ENCODE data around the gene CALN1. TPM values are rescaled to one million over a fixed set of nuclear protein-coding genes. Genes with fewer than 3 reads are reported as not detected.

Gene CALN1
- total RNA-seq, 1 donor from 2014 or later = not detected

DNA sequence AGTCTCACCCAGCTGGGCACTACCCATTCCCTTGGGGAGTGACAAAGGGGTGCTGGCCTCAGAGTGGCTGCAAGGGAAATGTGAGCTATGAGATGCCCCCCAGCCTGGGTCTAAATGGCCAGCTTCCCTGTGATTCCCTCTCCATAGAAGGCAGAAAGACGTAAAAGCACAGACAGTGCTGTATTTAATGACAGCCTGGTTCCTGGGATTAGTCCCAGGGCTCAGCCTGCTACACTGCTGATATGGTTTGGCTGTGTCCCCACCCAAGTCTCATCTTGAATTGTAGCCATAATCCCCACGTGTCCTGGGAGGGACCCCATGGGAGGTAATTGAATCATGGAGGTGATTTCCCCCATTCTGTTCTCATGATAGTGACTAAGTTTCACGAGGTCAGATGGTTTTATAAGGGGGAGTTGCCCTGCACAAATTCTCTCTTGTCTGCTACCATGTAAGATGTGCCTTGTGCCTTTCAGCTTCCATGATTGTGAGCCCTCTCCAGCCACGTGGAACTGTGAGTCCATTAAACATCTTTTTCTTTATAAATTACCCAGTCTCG lies 23.9 kb upstream of the CALN1 start:
- no peak overlapping the region for H3K4me3 Mint-ChIP-seq (ENCODE audit: low read depth)
- no peak overlapping the region for H3K27ac Mint-ChIP-seq
- intact Hi-C loops (cut with micrococcal nuclease) = no loop called here
- no peak for DNase-seq (ENCODE audit: low spot score)
- H3K9me3 Mint-ChIP-seq = no peaks in the 10 kb centered on the region
- H3K36me3 Mint-ChIP-seq (ENCODE audit: low read depth) = no peaks in the 10 kb centered on the region
- H3K4me1 Mint-ChIP-seq (ENCODE audit: low read depth) = no peaks in the 10 kb centered on the region
- no peaks in the 10 kb centered on the region for H3K27me3 Mint-ChIP-seq (ENCODE audit: low read depth)

DNA sequence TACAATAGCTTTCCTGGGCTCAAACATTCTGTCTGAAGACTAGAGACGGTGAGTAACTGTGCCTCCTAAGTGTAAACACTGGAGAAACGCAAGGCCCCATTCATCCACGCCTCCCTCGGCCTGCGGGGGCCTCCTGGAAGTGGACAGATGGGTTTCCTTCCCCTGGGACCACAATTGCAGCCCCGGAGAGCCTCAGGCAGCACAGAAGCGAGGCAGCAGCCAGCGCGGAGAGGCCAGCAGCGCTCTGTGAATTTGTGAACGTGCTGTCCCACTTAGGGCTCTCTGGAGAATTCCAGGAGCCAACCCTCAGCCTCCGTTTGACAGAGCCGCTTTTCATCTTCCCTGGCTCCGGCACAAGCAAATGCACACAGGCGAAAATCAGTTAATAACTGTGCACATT lies 23.2 kb upstream of the CALN1 start:
- Mint-ChIP-seq H3K27ac (no peak overlapping the region), H3K4me3 (ENCODE audit: low read depth) (no peak overlapping the region)
- intact Hi-C loops (cut with micrococcal nuclease) = no loop called here

DNA sequence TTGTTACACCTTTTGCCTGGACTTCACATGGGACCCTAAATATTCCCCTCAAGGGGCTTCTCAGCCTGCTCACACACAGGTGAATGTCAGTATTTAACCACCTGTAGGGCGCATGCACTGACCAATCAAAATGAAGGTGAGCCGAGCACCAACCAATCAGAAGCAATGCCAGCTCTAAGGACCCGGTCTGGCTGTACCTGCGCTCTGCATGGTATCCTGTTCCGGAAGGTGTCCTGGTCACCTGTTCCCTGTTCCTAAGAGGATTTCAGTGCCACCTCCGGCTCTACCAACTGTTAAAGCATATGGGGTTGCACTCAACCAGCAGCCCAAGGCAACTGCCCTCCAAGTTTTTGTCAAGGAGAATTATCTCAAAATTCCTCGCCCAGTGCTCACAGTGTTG lies 18.4 kb upstream of the CALN1 start:
- no peaks in the 10 kb centered on the region for H3K36me3 Mint-ChIP-seq (ENCODE audit: low read depth)
- no peaks in the 10 kb centered on the region for H3K4me1 Mint-ChIP-seq (ENCODE audit: low read depth)
- H3K9me3 Mint-ChIP-seq = no peaks in the 10 kb centered on the region
- H3K27ac Mint-ChIP-seq = no peak overlapping the region
- intact Hi-C loops (cut with micrococcal nuclease) = no loop called here
- no peak overlapping the region for H3K4me3 Mint-ChIP-seq (ENCODE audit: low read depth)
- H3K27me3 Mint-ChIP-seq (ENCODE audit: low read depth) = no peaks in the 10 kb centered on the region
- no peak for DNase-seq (ENCODE audit: low spot score)

More for the DNA sequence above, 23.2 kb upstream of the CALN1 start:
- no peak for DNase-seq (ENCODE audit: low spot score)
- Mint-ChIP-seq H3K4me1 (ENCODE audit: low read depth) (no peaks in the 10 kb centered on the region), H3K9me3 (no peaks in the 10 kb centered on the region), H3K36me3 (ENCODE audit: low read depth) (no peaks in the 10 kb centered on the region), H3K27me3 (ENCODE audit: low read depth) (no peaks in the 10 kb centered on the region)

DNA sequence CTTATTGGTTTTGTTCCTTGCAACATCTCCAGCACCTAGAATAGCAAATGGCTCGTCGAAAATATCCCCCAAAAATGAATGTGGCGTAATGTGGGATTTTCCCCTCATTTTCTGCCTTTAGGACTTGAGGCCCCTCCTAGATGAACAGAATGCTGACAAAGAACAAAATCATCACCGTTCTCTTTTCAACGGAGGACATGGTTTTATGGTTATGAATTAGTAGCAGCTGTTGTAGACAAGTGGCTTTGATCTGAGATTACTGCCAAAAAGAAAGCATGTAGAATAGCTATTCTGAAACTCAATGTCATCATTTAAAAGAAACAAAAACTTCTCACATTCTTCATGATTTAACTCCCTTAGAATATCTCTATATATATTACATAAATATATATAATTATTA lies 17.2 kb upstream of the CALN1 start:
- no peaks in the 10 kb centered on the region for H3K36me3 Mint-ChIP-seq (ENCODE audit: low read depth)
- no peak overlapping the region for H3K4me3 Mint-ChIP-seq (ENCODE audit: low read depth)
- intact Hi-C loops (cut with micrococcal nuclease) = no loop called here
- no peaks in the 10 kb centered on the region for H3K4me1 Mint-ChIP-seq (ENCODE audit: low read depth)
- no peaks in the 10 kb centered on the region for H3K9me3 Mint-ChIP-seq
- DNase-seq (ENCODE audit: low spot score) = no peak
- H3K27me3 Mint-ChIP-seq (ENCODE audit: low read depth) = no peaks in the 10 kb centered on the region
- H3K27ac Mint-ChIP-seq = no peak overlapping the region

DNA sequence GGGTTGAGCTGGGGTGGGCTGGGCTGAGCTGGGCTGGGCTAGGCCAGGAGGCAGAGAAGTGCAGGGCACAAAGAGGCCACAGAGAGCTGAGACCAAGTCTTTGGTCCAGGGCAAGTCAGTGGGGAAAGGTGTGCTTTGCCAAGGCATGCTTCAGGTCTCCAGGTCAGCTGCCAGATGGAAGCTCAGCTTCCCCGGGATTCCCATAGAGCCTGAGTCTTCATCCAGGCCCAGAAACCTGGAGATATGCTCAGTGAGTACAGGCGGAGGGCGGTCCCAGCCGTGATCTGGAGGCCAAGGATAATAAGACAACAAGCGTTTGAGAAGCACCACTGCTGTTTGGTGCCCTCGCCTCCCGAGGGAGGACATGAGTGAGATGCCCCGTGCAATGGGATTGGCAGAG lies 4.7 kb upstream of the CALN1 start:
- H3K9me3 Mint-ChIP-seq = peaks cover 5% of the 10 kb centered on the region
- H3K4me1 Mint-ChIP-seq (ENCODE audit: low read depth) = no peaks in the 10 kb centered on the region
- H3K36me3 Mint-ChIP-seq (ENCODE audit: low read depth) = no peaks in the 10 kb centered on the region
- intact Hi-C loops (cut with micrococcal nuclease) = no loop called here
- H3K27ac Mint-ChIP-seq = no peak overlapping the region
- no peaks in the 10 kb centered on the region for H3K27me3 Mint-ChIP-seq (ENCODE audit: low read depth)
- no peak for DNase-seq (ENCODE audit: low spot score)
- no peak overlapping the region for H3K4me3 Mint-ChIP-seq (ENCODE audit: low read depth)

DNA sequence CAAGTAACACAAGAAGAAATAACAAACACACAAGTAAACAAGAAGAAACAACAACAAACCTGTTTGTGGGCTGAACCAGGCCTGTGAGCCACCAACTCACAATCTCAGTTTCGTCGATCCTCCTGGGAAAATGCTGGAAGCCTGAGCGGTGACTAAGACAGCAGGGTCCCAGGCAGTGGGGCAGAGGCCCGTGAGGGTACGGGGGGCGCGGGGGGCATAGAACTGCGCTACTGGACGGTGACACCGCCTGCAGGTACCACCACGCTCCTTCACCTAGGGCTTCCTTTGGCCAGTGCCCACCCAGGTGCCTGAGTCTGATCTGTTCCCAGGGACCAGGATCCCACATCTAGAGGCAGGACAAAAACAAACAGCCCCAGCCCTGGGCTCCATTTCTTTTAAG lies 3.4 kb upstream of the CALN1 start:
- Mint-ChIP-seq H3K4me1 (ENCODE audit: low read depth) (no peaks in the 10 kb centered on the region), H3K9me3 (no peaks in the 10 kb centered on the region), H3K27ac (no peak overlapping the region), H3K27me3 (ENCODE audit: low read depth) (no peaks in the 10 kb centered on the region), H3K36me3 (ENCODE audit: low read depth) (no peaks in the 10 kb centered on the region), H3K4me3 (ENCODE audit: low read depth) (no peak overlapping the region)
- no peak for DNase-seq (ENCODE audit: low spot score)
- intact Hi-C loops (cut with micrococcal nuclease) = no loop called here

DNA sequence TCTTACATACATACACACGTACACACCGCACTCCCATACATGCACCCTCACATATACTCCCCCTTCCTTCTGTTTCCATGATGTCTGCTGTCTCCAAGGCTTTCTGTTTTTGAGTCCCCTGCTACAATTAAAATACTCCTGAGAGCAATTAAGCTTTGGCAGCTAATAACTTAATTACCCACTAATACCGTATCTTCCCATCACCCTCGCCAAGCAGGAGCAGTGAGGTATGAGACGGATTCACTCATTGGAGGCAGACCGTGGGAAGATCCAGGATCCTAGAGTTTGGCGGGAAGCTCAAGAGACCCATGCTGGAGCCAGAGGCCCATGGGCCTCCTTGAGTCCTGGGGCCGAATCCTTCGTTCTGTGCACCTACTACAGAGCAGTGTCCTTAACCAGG lies 1.7 kb upstream of the CALN1 start:
- H3K27me3 Mint-ChIP-seq (ENCODE audit: low read depth) = no peaks in the 10 kb centered on the region
- DNase-seq (ENCODE audit: low spot score) = no peak
- H3K36me3 Mint-ChIP-seq (ENCODE audit: low read depth) = no peaks in the 10 kb centered on the region
- H3K9me3 Mint-ChIP-seq = no peaks in the 10 kb centered on the region
- no peaks in the 10 kb centered on the region for H3K4me1 Mint-ChIP-seq (ENCODE audit: low read depth)
- H3K4me3 Mint-ChIP-seq (ENCODE audit: low read depth) = no peak overlapping the region
- intact Hi-C loops (cut with micrococcal nuclease) = no loop called here
- H3K27ac Mint-ChIP-seq = no peak overlapping the region

DNA sequence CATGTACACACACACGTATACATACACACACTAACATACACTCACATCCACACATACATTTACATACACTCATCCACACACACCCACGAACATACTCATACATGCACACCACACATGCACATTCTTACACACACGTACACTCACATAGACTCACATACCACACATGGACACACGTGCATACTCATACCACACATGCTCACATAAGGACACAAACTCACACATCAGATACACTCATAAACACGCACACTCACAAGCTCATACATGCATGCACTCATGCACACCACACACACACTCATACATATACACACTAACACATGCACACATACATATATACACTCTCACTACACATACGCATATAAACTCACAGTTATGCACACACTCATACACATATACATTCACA lies 1.2 kb upstream of the CALN1 start:
- H3K36me3 Mint-ChIP-seq (ENCODE audit: low read depth) = no peaks in the 10 kb centered on the region
- intact Hi-C loops (cut with micrococcal nuclease) = no loop called here
- no peak for DNase-seq (ENCODE audit: low spot score)
- H3K9me3 Mint-ChIP-seq = no peaks in the 10 kb centered on the region
- no peak overlapping the region for H3K27ac Mint-ChIP-seq
- no peak overlapping the region for H3K4me3 Mint-ChIP-seq (ENCODE audit: low read depth)
- no peaks in the 10 kb centered on the region for H3K4me1 Mint-ChIP-seq (ENCODE audit: low read depth)
- no peaks in the 10 kb centered on the region for H3K27me3 Mint-ChIP-seq (ENCODE audit: low read depth)

DNA sequence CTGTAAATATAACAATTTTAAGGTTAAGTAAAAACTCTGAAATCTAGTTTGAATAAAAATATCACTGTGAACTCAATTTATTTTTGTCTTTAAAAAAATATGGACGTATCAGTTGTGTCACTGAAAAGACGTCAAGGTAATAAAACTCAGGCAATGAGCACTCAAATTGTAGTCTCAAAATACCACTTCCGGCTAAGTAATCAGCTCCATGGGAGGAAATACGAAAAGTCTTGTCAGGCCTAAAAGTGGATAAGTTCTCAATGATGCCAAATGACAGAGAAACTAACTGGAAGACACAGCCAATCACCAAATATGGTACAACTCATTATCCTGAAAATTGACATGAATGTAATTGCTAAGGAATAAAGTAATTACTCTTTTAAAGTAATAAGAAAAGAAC lies 719 bp downstream of the CALN1 start:
- Mint-ChIP-seq H3K27me3 (ENCODE audit: low read depth) (no peaks in the 10 kb centered on the region), H3K4me1 (ENCODE audit: low read depth) (no peaks in the 10 kb centered on the region), H3K36me3 (ENCODE audit: low read depth) (no peaks in the 10 kb centered on the region), H3K4me3 (ENCODE audit: low read depth) (no peak overlapping the region), H3K9me3 (peaks cover 5% of the 10 kb centered on the region), H3K27ac (no peak overlapping the region)
- no peak for DNase-seq (ENCODE audit: low spot score)
- intact Hi-C loops (cut with micrococcal nuclease) = no loop called here

DNA sequence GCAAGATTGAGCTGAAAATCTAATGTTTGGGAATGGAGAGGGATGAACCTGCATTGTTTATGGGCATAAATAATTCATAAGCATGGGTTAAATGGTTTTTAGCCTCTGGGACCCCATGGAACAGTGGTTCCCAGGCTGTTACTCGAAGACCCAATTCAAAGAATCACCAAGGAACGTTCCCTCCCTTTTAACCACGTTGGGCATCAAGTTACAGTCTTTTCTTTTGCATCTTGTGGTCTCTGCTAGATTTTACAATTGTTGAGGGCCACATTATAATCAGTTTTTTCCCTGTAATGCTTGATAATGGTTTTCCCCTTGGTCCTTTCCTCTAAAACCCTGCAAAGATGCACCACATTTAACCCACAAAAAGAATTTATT lies 2.5 kb downstream of the CALN1 start:
- no peaks in the 10 kb centered on the region for H3K36me3 Mint-ChIP-seq (ENCODE audit: low read depth)
- H3K27me3 Mint-ChIP-seq (ENCODE audit: low read depth) = no peaks in the 10 kb centered on the region
- H3K4me1 Mint-ChIP-seq (ENCODE audit: low read depth) = no peaks in the 10 kb centered on the region
- H3K4me3 Mint-ChIP-seq (ENCODE audit: low read depth) = no peak overlapping the region
- no peak overlapping the region for H3K27ac Mint-ChIP-seq
- DNase-seq (ENCODE audit: low spot score) = no peak
- peaks cover 9% of the 10 kb centered on the region for H3K9me3 Mint-ChIP-seq
- intact Hi-C loops (cut with micrococcal nuclease) = no loop called here

DNA sequence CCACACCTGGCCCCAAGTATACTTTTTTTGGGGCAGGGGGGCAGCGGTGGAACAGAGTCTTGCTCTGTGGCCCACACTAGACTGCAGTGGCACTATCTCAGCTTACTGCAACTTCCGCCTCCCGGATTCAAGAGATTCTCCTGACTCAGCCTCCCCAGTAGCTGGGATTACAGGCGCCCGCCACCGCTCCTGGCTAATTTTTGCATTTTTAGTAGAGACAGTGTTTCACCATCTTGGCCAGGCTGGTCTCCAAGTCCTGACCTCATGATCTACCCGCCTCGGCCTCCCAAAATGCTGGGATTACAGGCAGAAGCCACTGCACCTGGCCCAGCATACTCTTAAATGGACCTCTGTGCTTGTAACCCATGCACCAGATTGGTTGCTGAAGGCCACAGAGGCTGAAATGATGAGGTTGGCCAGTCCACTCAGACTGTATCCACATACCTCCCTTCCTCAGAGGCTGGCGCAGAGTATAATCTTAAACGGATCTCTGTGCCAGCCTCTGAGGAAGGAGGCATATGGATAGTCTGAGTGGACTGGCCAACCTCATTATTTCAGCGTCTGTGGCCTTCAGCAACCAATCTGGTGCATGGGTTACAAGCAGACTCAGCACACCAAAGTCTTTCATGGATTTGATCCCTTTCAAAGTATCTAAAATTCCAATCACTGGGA lies 3.0 kb downstream of the CALN1 start:
- H3K27me3 Mint-ChIP-seq (ENCODE audit: low read depth) = no peaks in the 10 kb centered on the region
- H3K27ac Mint-ChIP-seq = no peak overlapping the region
- peaks cover 9% of the 10 kb centered on the region for H3K9me3 Mint-ChIP-seq
- no peak for DNase-seq (ENCODE audit: low spot score)
- H3K4me1 Mint-ChIP-seq (ENCODE audit: low read depth) = no peaks in the 10 kb centered on the region
- intact Hi-C loops (cut with micrococcal nuclease) = no loop called here
- H3K4me3 Mint-ChIP-seq (ENCODE audit: low read depth) = no peak overlapping the region
- H3K36me3 Mint-ChIP-seq (ENCODE audit: low read depth) = no peaks in the 10 kb centered on the region

DNA sequence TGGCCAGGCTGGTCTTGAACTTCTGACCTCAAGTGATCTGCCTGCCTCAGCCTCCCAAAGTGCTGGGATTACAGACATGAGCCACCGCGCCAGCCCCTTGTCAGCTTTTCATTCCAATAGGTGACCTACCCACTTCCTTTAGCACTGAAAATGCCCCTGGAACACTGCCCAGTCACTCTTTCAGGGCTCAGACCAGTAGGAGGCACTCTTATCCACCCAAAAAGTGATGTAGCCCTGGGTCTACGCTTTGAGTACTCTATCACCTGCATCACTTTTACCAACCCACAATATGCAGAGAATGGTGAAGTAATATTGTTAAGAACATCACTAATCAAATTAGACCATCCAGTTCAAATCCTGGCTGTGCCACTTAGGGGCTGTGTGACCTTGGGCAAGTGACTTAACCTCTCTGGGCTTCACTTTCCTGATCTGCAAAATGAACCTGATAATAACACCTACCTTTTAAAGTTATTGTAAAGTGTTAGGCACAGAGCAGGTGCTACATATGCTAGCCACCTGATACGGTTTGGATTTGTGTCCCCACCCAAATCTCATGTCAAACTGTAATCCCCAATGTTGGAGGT lies 5.2 kb downstream of the CALN1 start:
- H3K9me3 Mint-ChIP-seq = peaks cover 15% of the 10 kb centered on the region
- H3K27me3 Mint-ChIP-seq (ENCODE audit: low read depth) = no peaks in the 10 kb centered on the region
- no peaks in the 10 kb centered on the region for H3K36me3 Mint-ChIP-seq (ENCODE audit: low read depth)
- no peak for DNase-seq (ENCODE audit: low spot score)
- intact Hi-C loops (cut with micrococcal nuclease) = no loop called here
- H3K4me1 Mint-ChIP-seq (ENCODE audit: low read depth) = no peaks in the 10 kb centered on the region
- no peak overlapping the region for H3K27ac Mint-ChIP-seq
- H3K4me3 Mint-ChIP-seq (ENCODE audit: low read depth) = no peak overlapping the region

DNA sequence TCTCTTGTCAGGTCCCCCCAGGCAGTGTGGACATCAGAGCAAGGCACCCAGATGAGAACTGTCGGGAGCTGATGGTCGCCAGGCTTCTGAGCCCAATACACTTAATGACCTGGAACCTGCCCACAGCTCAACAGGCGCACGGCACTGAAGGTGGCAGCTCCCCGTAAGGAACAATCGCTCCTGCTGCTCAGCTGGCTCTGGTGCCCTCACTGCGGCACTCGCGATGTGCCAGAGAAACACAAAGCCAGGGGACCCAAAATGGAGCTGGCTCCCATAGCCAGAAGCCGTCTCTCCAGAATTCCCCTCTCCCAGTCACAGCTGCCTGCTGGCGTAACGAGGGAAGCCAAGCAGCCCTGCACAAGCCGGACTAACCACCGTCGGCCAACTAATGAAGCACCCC lies 6.3 kb downstream of the CALN1 start:
- no peak overlapping the region for H3K27ac Mint-ChIP-seq
- H3K27me3 Mint-ChIP-seq (ENCODE audit: low read depth) = no peaks in the 10 kb centered on the region
- H3K36me3 Mint-ChIP-seq (ENCODE audit: low read depth) = no peaks in the 10 kb centered on the region
- DNase-seq (ENCODE audit: low spot score) = no peak
- H3K4me1 Mint-ChIP-seq (ENCODE audit: low read depth) = no peaks in the 10 kb centered on the region
- intact Hi-C loops (cut with micrococcal nuclease) = no loop called here
- H3K4me3 Mint-ChIP-seq (ENCODE audit: low read depth) = no peak overlapping the region
- H3K9me3 Mint-ChIP-seq = peaks cover 18% of the 10 kb centered on the region

All from activated T-helper 2 cell treated with anti-CD3 and anti-CD28 coated beads, Interferon-gamma antibody, Interleukin-2, Interleukin-4, amounts not matched to agents 10 μg/mL and 5 μg/mL and 100 μg/mL, durations not matched to agents 14 hours and 24 hours and 36 hours (primary cell).